HEK293T (cell line): Measurements from ENCODE around the gene C2CD5.

Source experiments
- CTBP1 ChIP-seq: fragments of 450-650 bp; IDR thresholded peaks from 2 replicates; pipeline ENCODE4 v1.6.1; 2016; ENCODE audit warnings: borderline replicate concordance
- ELF4 ChIP-seq: fragments of 450-650 bp; IDR thresholded peaks from 2 replicates; pipeline ENCODE4 v1.6.1; 2017; ENCODE audit warnings: antibody characterized with exemption
- FOXM1 ChIP-seq: fragments of 450-650 bp; IDR thresholded peaks from 2 replicates; pipeline ENCODE4 v1.6.1; 2017; ENCODE audit warnings: mild to moderate bottlenecking, borderline replicate concordance
- SP1 ChIP-seq: fragments of 450-650 bp; IDR thresholded peaks from 2 replicates; pipeline ENCODE4 v1.6.1; 2017
- ZNF384 ChIP-seq: fragments of 450-650 bp; IDR thresholded peaks from 2 replicates; pipeline ENCODE4 v1.6.1; 2016

DNA sequence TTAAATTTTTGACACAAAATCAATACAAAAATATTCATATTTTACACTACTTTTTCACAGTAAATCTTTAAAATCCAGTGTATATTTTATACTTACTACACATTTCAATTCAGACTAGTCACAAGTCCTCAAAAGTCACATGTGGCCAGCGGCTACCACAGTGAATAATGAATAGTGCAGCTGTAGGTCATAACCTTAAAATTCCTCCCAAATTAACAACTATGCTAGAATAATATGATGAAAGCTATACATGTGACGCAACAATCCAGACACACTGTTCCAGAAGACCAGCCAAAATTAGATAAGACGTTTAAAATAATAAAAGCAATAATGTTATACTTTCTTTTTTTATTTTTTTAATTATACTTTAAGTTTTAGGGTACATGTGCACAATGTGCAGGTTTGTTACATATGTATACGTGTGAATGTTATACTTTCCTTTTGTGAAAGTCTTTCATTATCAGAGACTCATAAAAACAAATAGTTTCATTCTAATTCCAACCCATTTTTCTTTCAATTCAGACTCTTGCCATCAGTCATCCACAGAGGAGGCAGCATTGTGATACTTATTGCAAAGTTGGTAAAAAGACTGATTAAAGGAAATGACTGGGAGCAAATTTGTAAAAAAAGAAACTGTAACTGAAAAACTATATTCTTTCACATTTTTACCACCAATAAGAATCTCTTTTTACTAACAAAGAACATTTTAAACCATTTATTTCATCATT is 67.0 kb downstream of the C2CD5 start:
- no peak for TF ChIP-seq FOXM1
- no peak for TF ChIP-seq SP1
- TF ChIP-seq ELF4 = no peak
- TF ChIP-seq ZNF384 = no peak
- no peak for TF ChIP-seq CTBP1
